NB4 (cell line): ENCODE data around the gene ARL14EP.

Experiments
- CTCF ChIP-seq: IDR thresholded peaks from one replicate; pipeline ENCODE4 v1.5.1; 2012; ENCODE audit warnings: low read depth, low read length
- MAX ChIP-seq: IDR thresholded peaks from 2 replicates; pipeline ENCODE4 v1.6.1; 2011; ENCODE audit warnings: low read depth, low read length
- POLR2A ChIP-seq: IDR thresholded peaks from 2 replicates; pipeline ENCODE4 v1.6.1; 2011; ENCODE audit warnings: mild to moderate bottlenecking; ENCODE audit not compliant: insufficient read length; ENCODE audit errors: extremely low read depth

GRCh38 chr11:30380846-30381245 lies 57.9 kb downstream of the ARL14EP start:
- TF ChIP-seq POLR2A (no peak), CTCF (no peak), MAX (no peak)
